ENCODE measurements around the gene SLC16A4. TPM values are rescaled to one million over a fixed set of nuclear protein-coding genes. Genes with fewer than 3 reads are reported as not detected.

The SLC16A4 gene
- polyA plus RNA-seq, 1 donor from 2014 or later, result 3.6 TPM

GRCh38 chr1:110338886-110339406, 51.9 kb downstream of the SLC16A4 start, which contains the start of gene RBM15:
Gene RBM15 (plus strand): TSS chr1:110339377. CDS start chr1:110339406, 29 bp downstream.
- Mint-ChIP-seq H3K36me3 (peaks cover 8% of the 10 kb centered on the region), H3K9me3 (no peaks in the 10 kb centered on the region), H3K27ac (peak within 1 kb of the TSS in 2 of 3 donors; percentile 28 to 81), H3K4me1 (peaks cover 9 to 45% (median 40%) of the 10 kb centered on the region in 3 donors), H3K27me3 (no peaks in the 10 kb centered on the region), H3K4me3 (no peak within 1 kb of the TSS)

- H3K9me3 Mint-ChIP-seq, result no peaks in the 10 kb centered on the region
- peaks cover 8% of the 10 kb centered on the region for H3K36me3 Mint-ChIP-seq
- peaks cover 5 to 40% (median 37%) of the 10 kb centered on the region in 3 donors for H3K4me1 Mint-ChIP-seq
- H3K4me3 Mint-ChIP-seq, result no peak overlapping the region
- H3K27ac Mint-ChIP-seq, result no peak overlapping the region
- no peaks in the 10 kb centered on the region for H3K27me3 Mint-ChIP-seq
Measured at GRCh38 chr1:110338309-110338885, 52.4 kb downstream of the SLC16A4 start.

- Mint-ChIP-seq H3K36me3 (peaks cover 8% of the 10 kb centered on the region), H3K27ac (no peak overlapping the region), H3K9me3 (no peaks in the 10 kb centered on the region), H3K27me3 (no peaks in the 10 kb centered on the region), H3K4me3 (no peak overlapping the region), H3K4me1 (peaks cover 1 to 35% (median 31%) of the 10 kb centered on the region in 3 donors)
Measured at GRCh38 chr1:110337704-110338308, 53.0 kb downstream of the SLC16A4 start.

- Mint-ChIP-seq H3K27ac (peak overlapping the region in 1 of 3 donors; percentile 18), H3K36me3 (peaks cover 5% of the 10 kb centered on the region), H3K9me3 (no peaks in the 10 kb centered on the region), H3K4me3 (peak overlapping the region in 2 of 4 donors; percentile 17 to 19), H3K4me1 (peaks cover 0 to 23% (median 21%) of the 10 kb centered on the region in 3 donors), H3K27me3 (no peaks in the 10 kb centered on the region)
Measured at GRCh38 chr1:110336300-110337039, 54.4 kb downstream of the SLC16A4 start.

- no peak overlapping the region for H3K4me3 Mint-ChIP-seq
- H3K27ac Mint-ChIP-seq, result no peak overlapping the region
Measured at GRCh38 chr1:110335265-110335664, 55.6 kb downstream of the SLC16A4 start.

GRCh38 chr1:110328700-110329099, 62.1 kb downstream of the SLC16A4 start:
- Mint-ChIP-seq H3K4me3 (no peak overlapping the region), H3K36me3 (peaks cover 3% of the 10 kb centered on the region), H3K9me3 (no peaks in the 10 kb centered on the region), H3K27ac (peak overlapping the region in 1 of 3 donors; percentile 32), H3K4me1 (no peaks in the 10 kb centered on the region), H3K27me3 (no peaks in the 10 kb centered on the region)

More at GRCh38 chr1:110335265-110335664, 55.6 kb downstream of the SLC16A4 start:
- Mint-ChIP-seq H3K9me3 (no peaks in the 10 kb centered on the region), H3K36me3 (peaks cover 4% of the 10 kb centered on the region), H3K27me3 (no peaks in the 10 kb centered on the region), H3K4me1 (peaks cover 0 to 12% (median 10%) of the 10 kb centered on the region in 3 donors)

- Mint-ChIP-seq H3K27me3 (no peaks in the 10 kb centered on the region), H3K4me3 (no peak overlapping the region), H3K4me1 (no peaks in the 10 kb centered on the region), H3K27ac (no peak overlapping the region), H3K36me3 (peaks cover 3% of the 10 kb centered on the region), H3K9me3 (no peaks in the 10 kb centered on the region)
Measured at GRCh38 chr1:110328274-110328673, 62.6 kb downstream of the SLC16A4 start.

GRCh38 chr1:110326826-110327225, 64.0 kb downstream of the SLC16A4 start:
- Mint-ChIP-seq H3K27me3 (no peaks in the 10 kb centered on the region), H3K4me1 (no peaks in the 10 kb centered on the region), H3K4me3 (no peak overlapping the region), H3K9me3 (no peaks in the 10 kb centered on the region), H3K27ac (no peak overlapping the region), H3K36me3 (peaks cover 5% of the 10 kb centered on the region)

GRCh38 chr1:110324667-110325066, 66.2 kb downstream of the SLC16A4 start:
- H3K4me1 Mint-ChIP-seq, result no peaks in the 10 kb centered on the region
- H3K36me3 Mint-ChIP-seq, result peaks cover 5% of the 10 kb centered on the region
- H3K9me3 Mint-ChIP-seq, result no peaks in the 10 kb centered on the region
- no peaks in the 10 kb centered on the region for H3K27me3 Mint-ChIP-seq
- H3K27ac Mint-ChIP-seq, result no peak overlapping the region
- H3K4me3 Mint-ChIP-seq, result no peak overlapping the region

GRCh38 chr1:110321846-110322245, 69.0 kb downstream of the SLC16A4 start:
- no peaks in the 10 kb centered on the region for H3K9me3 Mint-ChIP-seq
- H3K27ac Mint-ChIP-seq, result no peak overlapping the region
- H3K4me1 Mint-ChIP-seq, result no peaks in the 10 kb centered on the region
- no peaks in the 10 kb centered on the region for H3K27me3 Mint-ChIP-seq
- H3K4me3 Mint-ChIP-seq, result no peak overlapping the region
- H3K36me3 Mint-ChIP-seq, result peaks cover 4% of the 10 kb centered on the region

- no peaks in the 10 kb centered on the region for H3K9me3 Mint-ChIP-seq
- H3K4me1 Mint-ChIP-seq, result no peaks in the 10 kb centered on the region
- no peak overlapping the region for H3K4me3 Mint-ChIP-seq
- no peaks in the 10 kb centered on the region for H3K27me3 Mint-ChIP-seq
- peaks cover 6% of the 10 kb centered on the region for H3K36me3 Mint-ChIP-seq
- no peak overlapping the region for H3K27ac Mint-ChIP-seq
Measured at GRCh38 chr1:110321045-110321444, 69.8 kb downstream of the SLC16A4 start.

GRCh38 chr1:110320168-110320518, 70.7 kb downstream of the SLC16A4 start:
- no peak overlapping the region for H3K4me3 Mint-ChIP-seq
- no peaks in the 10 kb centered on the region for H3K27me3 Mint-ChIP-seq
- no peaks in the 10 kb centered on the region for H3K4me1 Mint-ChIP-seq
- H3K36me3 Mint-ChIP-seq, result peaks cover 6% of the 10 kb centered on the region
- no peak overlapping the region for H3K27ac Mint-ChIP-seq
- H3K9me3 Mint-ChIP-seq, result no peaks in the 10 kb centered on the region

- no peaks in the 10 kb centered on the region for H3K4me1 Mint-ChIP-seq
- H3K27ac Mint-ChIP-seq, result no peak overlapping the region
- no peaks in the 10 kb centered on the region for H3K27me3 Mint-ChIP-seq
- H3K9me3 Mint-ChIP-seq, result no peaks in the 10 kb centered on the region
- no peak overlapping the region for H3K4me3 Mint-ChIP-seq
- H3K36me3 Mint-ChIP-seq, result peaks cover 6% of the 10 kb centered on the region
Measured at GRCh38 chr1:110319332-110320167, 71.3 kb downstream of the SLC16A4 start.

GRCh38 chr1:110318046-110318445, 72.8 kb downstream of the SLC16A4 start:
- H3K4me1 Mint-ChIP-seq, result no peaks in the 10 kb centered on the region
- H3K4me3 Mint-ChIP-seq, result no peak overlapping the region
- no peaks in the 10 kb centered on the region for H3K27me3 Mint-ChIP-seq
- H3K27ac Mint-ChIP-seq, result no peak overlapping the region
- no peaks in the 10 kb centered on the region for H3K9me3 Mint-ChIP-seq
- peaks cover 6% of the 10 kb centered on the region for H3K36me3 Mint-ChIP-seq

GRCh38 chr1:110316735-110317134, 74.1 kb downstream of the SLC16A4 start:
- Mint-ChIP-seq H3K27ac (no peak overlapping the region), H3K9me3 (no peaks in the 10 kb centered on the region), H3K4me3 (no peak overlapping the region), H3K4me1 (no peaks in the 10 kb centered on the region), H3K27me3 (no peaks in the 10 kb centered on the region), H3K36me3 (peaks cover 4% of the 10 kb centered on the region)
